Mammary epithelial cell (primary cell): Measurements from ENCODE around the gene SSBP2.

Experiments used
- EZH2 ChIP-seq: IDR thresholded peaks from 2 replicates; pipeline ENCODE4 v1.6.1; 2012; ENCODE audit warnings: low read length, inconsistent platforms, borderline replicate concordance
- TF ChIP-seq, protein P1 (sequence below), 2 donors: IDR thresholded peaks in 1 of 2; conservative IDR thresholded peaks in 1 of 2; 2 replicates each; pipeline ENCODE4 v1.5.1; 2011 to 2012; ENCODE audit warnings: inconsistent platforms in 2 of 2, low read length in 2 of 2, mild to moderate bottlenecking in 2 of 2, control low read depth in 1 of 2, low read depth in 1 of 2; ENCODE audit not compliant: insufficient read depth in 1 of 2; ENCODE audit errors: extremely low read depth in 1 of 2

DNA sequence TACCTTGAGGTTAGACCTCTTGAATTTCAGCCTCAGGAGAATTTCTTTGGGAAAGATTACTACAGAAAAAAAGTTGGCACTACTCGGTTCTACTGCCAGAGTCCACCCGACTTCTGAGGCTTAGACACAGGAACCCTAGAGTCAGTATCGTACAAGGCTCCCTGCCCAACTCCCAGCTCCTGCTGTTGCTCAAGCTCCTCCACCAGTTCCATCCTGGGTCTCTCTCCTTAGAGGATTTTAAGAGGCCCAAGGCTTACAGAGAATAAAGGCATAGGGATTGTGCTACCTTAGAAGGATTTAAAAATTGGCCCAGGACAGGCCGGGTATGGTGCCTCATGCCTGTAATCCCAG lies 29.0 kb upstream of the SSBP2 start:
- TF ChIP-seq, protein P1, sequence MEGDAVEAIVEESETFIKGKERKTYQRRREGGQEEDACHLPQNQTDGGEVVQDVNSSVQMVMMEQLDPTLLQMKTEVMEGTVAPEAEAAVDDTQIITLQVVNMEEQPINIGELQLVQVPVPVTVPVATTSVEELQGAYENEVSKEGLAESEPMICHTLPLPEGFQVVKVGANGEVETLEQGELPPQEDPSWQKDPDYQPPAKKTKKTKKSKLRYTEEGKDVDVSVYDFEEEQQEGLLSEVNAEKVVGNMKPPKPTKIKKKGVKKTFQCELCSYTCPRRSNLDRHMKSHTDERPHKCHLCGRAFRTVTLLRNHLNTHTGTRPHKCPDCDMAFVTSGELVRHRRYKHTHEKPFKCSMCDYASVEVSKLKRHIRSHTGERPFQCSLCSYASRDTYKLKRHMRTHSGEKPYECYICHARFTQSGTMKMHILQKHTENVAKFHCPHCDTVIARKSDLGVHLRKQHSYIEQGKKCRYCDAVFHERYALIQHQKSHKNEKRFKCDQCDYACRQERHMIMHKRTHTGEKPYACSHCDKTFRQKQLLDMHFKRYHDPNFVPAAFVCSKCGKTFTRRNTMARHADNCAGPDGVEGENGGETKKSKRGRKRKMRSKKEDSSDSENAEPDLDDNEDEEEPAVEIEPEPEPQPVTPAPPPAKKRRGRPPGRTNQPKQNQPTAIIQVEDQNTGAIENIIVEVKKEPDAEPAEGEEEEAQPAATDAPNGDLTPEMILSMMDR (conservative IDR thresholded peaks at IDR 0.05 in 1 of 2, IDR thresholded peaks at IDR 0.05 in 1 of 2; ENCODE audit: extremely low read depth in 1 of 2, insufficient read depth in 1 of 2, low read depth in 1 of 2, low read length in 2 of 2): no peak
- TF ChIP-seq EZH2: no peak
